MM.1S (cell line): ENCODE results near the gene ITSN1.

Experiments used
- EZH2 ChIP-seq: fragments of 300-600 bp; sonication (generic); optimal IDR thresholded peaks from 2 replicates; pipeline ENCODE3; 2017; ENCODE audit warnings: low read depth, mild to moderate bottlenecking, antibody characterized with exemption, low read length, mixed read lengths
- EZH2phosphoT487 ChIP-seq: fragments of 300-600 bp; sonication (generic); IDR thresholded peaks from 2 replicates; pipeline ENCODE4 v1.6.1; 2018; ENCODE audit warnings: antibody characterized with exemption, low read length
- TF ChIP-seq, protein P1 (sequence below): fragments of 300-600 bp; sonication (generic); IDR thresholded peaks from 2 replicates; pipeline ENCODE4 v1.5.1; 2016; ENCODE audit warnings: antibody characterized with exemption, low read length, mixed read lengths

DNA sequence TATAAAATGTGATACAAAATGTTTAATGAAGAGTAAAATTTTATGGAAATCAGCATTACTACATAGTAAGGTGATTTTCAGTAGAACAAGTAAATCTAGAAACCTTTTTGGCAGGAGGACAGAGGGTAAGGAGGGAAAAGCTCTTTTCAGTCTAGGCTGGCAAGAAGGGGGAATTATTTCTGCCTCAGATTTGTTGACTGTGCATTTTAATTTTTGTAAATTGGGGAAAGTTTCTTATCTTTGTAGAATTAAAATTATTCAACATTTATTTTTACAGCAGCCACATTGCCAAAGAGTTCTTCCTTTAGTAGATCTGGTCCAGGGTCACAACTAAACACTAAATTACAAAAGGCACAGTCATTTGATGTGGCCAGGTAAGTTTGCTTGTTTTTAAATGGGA, 109.2 kb downstream of the ITSN1 start:
- TF ChIP-seq, protein P1, sequence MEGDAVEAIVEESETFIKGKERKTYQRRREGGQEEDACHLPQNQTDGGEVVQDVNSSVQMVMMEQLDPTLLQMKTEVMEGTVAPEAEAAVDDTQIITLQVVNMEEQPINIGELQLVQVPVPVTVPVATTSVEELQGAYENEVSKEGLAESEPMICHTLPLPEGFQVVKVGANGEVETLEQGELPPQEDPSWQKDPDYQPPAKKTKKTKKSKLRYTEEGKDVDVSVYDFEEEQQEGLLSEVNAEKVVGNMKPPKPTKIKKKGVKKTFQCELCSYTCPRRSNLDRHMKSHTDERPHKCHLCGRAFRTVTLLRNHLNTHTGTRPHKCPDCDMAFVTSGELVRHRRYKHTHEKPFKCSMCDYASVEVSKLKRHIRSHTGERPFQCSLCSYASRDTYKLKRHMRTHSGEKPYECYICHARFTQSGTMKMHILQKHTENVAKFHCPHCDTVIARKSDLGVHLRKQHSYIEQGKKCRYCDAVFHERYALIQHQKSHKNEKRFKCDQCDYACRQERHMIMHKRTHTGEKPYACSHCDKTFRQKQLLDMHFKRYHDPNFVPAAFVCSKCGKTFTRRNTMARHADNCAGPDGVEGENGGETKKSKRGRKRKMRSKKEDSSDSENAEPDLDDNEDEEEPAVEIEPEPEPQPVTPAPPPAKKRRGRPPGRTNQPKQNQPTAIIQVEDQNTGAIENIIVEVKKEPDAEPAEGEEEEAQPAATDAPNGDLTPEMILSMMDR, result no peak
- TF ChIP-seq EZH2phosphoT487, result no peak
- TF ChIP-seq EZH2, result no peak
